Retina (tissue), 1 donor: ENCODE measurements around the gene SLITRK3.

Source experiments
- DNase-seq: peaks from one replicate; pipeline ENCODE4 v3.0.0-alpha.2; 2016

The SLITRK3 gene

GRCh38 chr3:165195640-165196576, at the start of gene SLITRK3:
SLITRK3 (minus strand) TSS chr3:165196384; CDS start chr3:165190830, 5,554 bp downstream.
- peak; percentile 84 for DNase-seq

- no peak for DNase-seq
Observed at GRCh38 chr3:165243597-165243996, 47.4 kb upstream of the SLITRK3 start.

GRCh38 chr3:165233501-165234195, 37.5 kb upstream of the SLITRK3 start:
- no peak for DNase-seq

GRCh38 chr3:165225604-165226003, 29.4 kb upstream of the SLITRK3 start:
- DNase-seq = no peak

GRCh38 chr3:165217739-165218138, 21.6 kb upstream of the SLITRK3 start:
- no peak for DNase-seq

GRCh38 chr3:165212580-165212979, 16.4 kb upstream of the SLITRK3 start:
- DNase-seq = no peak

- DNase-seq = no peak
Observed at GRCh38 chr3:165211721-165212120, 15.5 kb upstream of the SLITRK3 start.

GRCh38 chr3:165210727-165211126, 14.5 kb upstream of the SLITRK3 start:
- DNase-seq = no peak

- DNase-seq = no peak
Observed at GRCh38 chr3:165210132-165210531, 13.9 kb upstream of the SLITRK3 start.

- DNase-seq = peak; percentile 86
Observed at GRCh38 chr3:165206454-165207266, 10.5 kb upstream of the SLITRK3 start.

- DNase-seq = no peak
Observed at GRCh38 chr3:165204445-165204844, 8.3 kb upstream of the SLITRK3 start.

- DNase-seq = no peak
Observed at GRCh38 chr3:165202995-165203394, 6.8 kb upstream of the SLITRK3 start.

GRCh38 chr3:165201964-165202363, 5.8 kb upstream of the SLITRK3 start:
- DNase-seq = no peak

- no peak for DNase-seq
Observed at GRCh38 chr3:165197481-165197800, 1.3 kb upstream of the SLITRK3 start.

GRCh38 chr3:165196577-165197480, 645 bp upstream of the SLITRK3 start:
- DNase-seq = peak; percentile 74

- DNase-seq = no peak
Observed at GRCh38 chr3:165195241-165195639, 944 bp downstream of the SLITRK3 start.

- peak; percentile 68 for DNase-seq
Observed at GRCh38 chr3:165194511-165195240, 1.5 kb downstream of the SLITRK3 start.

GRCh38 chr3:165193366-165194254, 2.6 kb downstream of the SLITRK3 start:
- DNase-seq = peak; percentile 63

GRCh38 chr3:165192610-165193192, 3.5 kb downstream of the SLITRK3 start:
- DNase-seq = peak; percentile 76

GRCh38 chr3:165191491-165191890, 4.7 kb downstream of the SLITRK3 start:
- no peak for DNase-seq
